ENCODE results near the gene NEGR1. TPM values are rescaled to one million over a fixed set of nuclear protein-coding genes. Genes with fewer than 3 reads are reported as not detected.

NEGR1 gene
- total and polyA plus RNA-seq, 4 donors: 0.08 to 0.14 (median 0.12) TPM; not detected in 1

DNA sequence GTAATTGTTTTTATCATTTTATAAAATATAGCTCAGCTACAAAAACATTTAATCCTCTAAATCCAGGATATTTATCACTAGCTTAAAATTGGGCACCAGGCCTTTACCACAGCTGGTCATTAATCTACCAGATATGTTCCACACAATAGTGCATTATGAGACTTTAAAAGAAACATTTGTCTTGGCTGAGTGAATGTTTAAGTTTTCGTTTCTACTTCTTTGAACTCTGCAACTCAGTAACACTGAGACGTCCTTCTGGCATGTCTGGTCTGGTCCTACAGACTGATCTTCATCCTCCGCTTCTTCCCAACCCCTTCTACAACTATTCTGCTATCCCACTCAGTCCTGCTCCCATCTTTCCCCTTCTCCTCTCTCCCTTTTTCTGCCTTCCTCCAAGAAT, 296.2 kb downstream of the NEGR1 start:
- 75% methylated on average over 3 of the region's 3 CpGs for WGBS
- Histone ChIP-seq H3K9me3 (ENCODE audit: control insufficient read depth in 4 of 4, low read length in 3 of 4) (no peaks in the 10 kb centered on the region), H3K27me3 (ENCODE audit: control insufficient read depth in 4 of 4, insufficient read depth in 4 of 4, low read length in 3 of 4) (no peaks in the 10 kb centered on the region), H3K27ac (ENCODE audit: low read depth in 1 of 2, low read length in 2 of 2) (no peak overlapping the region), H3K4me3 (ENCODE audit: low read depth in 1 of 3, low read length in 3 of 3) (no peak overlapping the region), H3K36me3 (ENCODE audit: control insufficient read depth in 4 of 4, insufficient read depth in 3 of 4, low read depth in 1 of 4, low read length in 3 of 4) (no peaks in the 10 kb centered on the region), H3K9ac (ENCODE audit: low read depth in 1 of 2, low read length in 2 of 2) (no peak overlapping the region), H3K4me1 (ENCODE audit: control insufficient read depth in 4 of 4, insufficient read depth in 4 of 4, low read length in 3 of 4) (no peaks in the 10 kb centered on the region)
- no peak for DNase-seq (ENCODE audit: low spot score)
- TF ChIP-seq FOXA1 (IDR thresholded peaks at IDR 0.05) (no peak), RAD21 (IDR thresholded peaks at IDR 0.05) (no peak), FOXA2 (IDR thresholded peaks at IDR 0.05) (no peak)
- TF ChIP-seq, protein P1, sequence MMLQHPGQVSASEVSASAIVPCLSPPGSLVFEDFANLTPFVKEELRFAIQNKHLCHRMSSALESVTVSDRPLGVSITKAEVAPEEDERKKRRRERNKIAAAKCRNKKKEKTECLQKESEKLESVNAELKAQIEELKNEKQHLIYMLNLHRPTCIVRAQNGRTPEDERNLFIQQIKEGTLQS (IDR thresholded peaks at IDR 0.05): no peak

DNA sequence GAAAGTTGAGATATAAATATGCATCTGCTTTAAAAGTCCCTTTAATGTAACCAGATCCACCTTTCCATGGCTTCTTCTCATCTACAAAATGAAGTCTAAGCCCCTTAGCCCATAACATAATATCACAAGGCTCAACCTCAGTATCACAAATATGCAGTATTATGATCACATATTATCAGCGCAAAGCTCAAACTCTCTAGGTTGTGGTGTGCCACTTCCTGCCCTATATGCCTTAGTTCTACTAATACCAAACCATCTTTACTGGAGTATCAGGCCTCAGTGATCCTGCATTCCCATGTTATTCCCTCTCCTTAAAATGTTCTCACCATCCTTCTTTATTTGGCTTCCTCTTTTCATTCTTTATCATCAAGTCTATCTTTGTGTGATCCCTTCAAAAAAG, 301.8 kb downstream of the NEGR1 start:
- TF ChIP-seq SP1 (IDR thresholded peaks at IDR 0.05) (no peak), NR2F2 (IDR thresholded peaks at IDR 0.05) (no peak), FOXA1 (IDR thresholded peaks at IDR 0.05) (no peak), RAD21 (IDR thresholded peaks at IDR 0.05) (no peak), YY1 (IDR thresholded peaks at IDR 0.05) (no peak), RXRA (IDR thresholded peaks at IDR 0.05) (no peak), EGR1 (IDR thresholded peaks at IDR 0.05; ENCODE audit: low read depth in 2 of 2) (no peak)
- Histone ChIP-seq H3K27ac (ENCODE audit: low read depth in 1 of 2, low read length in 2 of 2) (no peak overlapping the region), H3K36me3 (ENCODE audit: control insufficient read depth in 4 of 4, insufficient read depth in 3 of 4, low read depth in 1 of 4, low read length in 3 of 4) (no peaks in the 10 kb centered on the region), H3K4me3 (ENCODE audit: low read depth in 1 of 3, low read length in 3 of 3) (no peak overlapping the region), H3K9me3 (ENCODE audit: control insufficient read depth in 4 of 4, low read length in 3 of 4) (no peaks in the 10 kb centered on the region), H3K4me1 (ENCODE audit: control insufficient read depth in 4 of 4, insufficient read depth in 4 of 4, low read length in 3 of 4) (no peaks in the 10 kb centered on the region), H3K27me3 (ENCODE audit: control insufficient read depth in 4 of 4, insufficient read depth in 4 of 4, low read length in 3 of 4) (no peaks in the 10 kb centered on the region), H3K9ac (ENCODE audit: low read depth in 1 of 2, low read length in 2 of 2) (no peak overlapping the region)
- DNase-seq (ENCODE audit: low spot score): no peak
- WGBS: 85% methylated on average over 1 of the region's 1 CpG

DNA sequence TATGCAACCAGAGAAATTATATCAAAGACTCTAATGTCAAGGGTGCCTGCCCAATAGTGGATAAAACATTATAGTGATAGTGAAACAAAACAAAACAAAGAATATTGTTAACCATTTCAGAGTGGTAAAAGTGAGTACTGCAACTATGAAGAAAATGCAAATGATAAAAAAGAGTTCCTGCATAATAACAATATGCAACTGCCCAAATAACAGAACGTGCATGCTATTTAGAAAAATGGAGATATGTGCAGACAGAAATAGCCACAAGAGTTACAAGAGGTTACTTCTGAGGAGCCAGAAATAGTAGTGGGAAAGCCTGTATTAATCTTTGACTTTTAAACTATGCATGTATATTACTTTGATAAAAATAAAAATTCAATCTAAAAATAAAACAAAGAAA, 302.5 kb downstream of the NEGR1 start:
- TF ChIP-seq, protein P1 (IDR thresholded peaks at IDR 0.05): no peak
- no peak for TF ChIP-seq SP1 (IDR thresholded peaks at IDR 0.05)
- TF ChIP-seq YY1 (IDR thresholded peaks at IDR 0.05): no peak
- no peak for TF ChIP-seq GABPA (IDR thresholded peaks at IDR 0.05 in 1 of 2, conservative IDR thresholded peaks at IDR 0.05 in 1 of 2)
- TF ChIP-seq JUND (IDR thresholded peaks at IDR 0.05): no peak
- TF ChIP-seq, protein P2, sequence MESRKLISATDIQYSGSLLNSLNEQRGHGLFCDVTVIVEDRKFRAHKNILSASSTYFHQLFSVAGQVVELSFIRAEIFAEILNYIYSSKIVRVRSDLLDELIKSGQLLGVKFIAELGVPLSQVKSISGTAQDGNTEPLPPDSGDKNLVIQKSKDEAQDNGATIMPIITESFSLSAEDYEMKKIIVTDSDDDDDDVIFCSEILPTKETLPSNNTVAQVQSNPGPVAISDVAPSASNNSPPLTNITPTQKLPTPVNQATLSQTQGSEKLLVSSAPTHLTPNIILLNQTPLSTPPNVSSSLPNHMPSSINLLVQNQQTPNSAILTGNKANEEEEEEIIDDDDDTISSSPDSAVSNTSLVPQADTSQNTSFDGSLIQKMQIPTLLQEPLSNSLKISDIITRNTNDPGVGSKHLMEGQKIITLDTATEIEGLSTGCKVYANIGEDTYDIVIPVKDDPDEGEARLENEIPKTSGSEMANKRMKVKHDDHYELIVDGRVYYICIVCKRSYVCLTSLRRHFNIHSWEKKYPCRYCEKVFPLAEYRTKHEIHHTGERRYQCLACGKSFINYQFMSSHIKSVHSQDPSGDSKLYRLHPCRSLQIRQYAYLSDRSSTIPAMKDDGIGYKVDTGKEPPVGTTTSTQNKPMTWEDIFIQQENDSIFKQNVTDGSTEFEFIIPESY (IDR thresholded peaks at IDR 0.05): no peak
- no peak for TF ChIP-seq NR2F2 (IDR thresholded peaks at IDR 0.05)
- TF ChIP-seq, protein P3, sequence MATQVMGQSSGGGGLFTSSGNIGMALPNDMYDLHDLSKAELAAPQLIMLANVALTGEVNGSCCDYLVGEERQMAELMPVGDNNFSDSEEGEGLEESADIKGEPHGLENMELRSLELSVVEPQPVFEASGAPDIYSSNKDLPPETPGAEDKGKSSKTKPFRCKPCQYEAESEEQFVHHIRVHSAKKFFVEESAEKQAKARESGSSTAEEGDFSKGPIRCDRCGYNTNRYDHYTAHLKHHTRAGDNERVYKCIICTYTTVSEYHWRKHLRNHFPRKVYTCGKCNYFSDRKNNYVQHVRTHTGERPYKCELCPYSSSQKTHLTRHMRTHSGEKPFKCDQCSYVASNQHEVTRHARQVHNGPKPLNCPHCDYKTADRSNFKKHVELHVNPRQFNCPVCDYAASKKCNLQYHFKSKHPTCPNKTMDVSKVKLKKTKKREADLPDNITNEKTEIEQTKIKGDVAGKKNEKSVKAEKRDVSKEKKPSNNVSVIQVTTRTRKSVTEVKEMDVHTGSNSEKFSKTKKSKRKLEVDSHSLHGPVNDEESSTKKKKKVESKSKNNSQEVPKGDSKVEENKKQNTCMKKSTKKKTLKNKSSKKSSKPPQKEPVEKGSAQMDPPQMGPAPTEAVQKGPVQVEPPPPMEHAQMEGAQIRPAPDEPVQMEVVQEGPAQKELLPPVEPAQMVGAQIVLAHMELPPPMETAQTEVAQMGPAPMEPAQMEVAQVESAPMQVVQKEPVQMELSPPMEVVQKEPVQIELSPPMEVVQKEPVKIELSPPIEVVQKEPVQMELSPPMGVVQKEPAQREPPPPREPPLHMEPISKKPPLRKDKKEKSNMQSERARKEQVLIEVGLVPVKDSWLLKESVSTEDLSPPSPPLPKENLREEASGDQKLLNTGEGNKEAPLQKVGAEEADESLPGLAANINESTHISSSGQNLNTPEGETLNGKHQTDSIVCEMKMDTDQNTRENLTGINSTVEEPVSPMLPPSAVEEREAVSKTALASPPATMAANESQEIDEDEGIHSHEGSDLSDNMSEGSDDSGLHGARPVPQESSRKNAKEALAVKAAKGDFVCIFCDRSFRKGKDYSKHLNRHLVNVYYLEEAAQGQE (IDR thresholded peaks at IDR 0.05): no peak
- TF ChIP-seq FOXA2 (IDR thresholded peaks at IDR 0.05): no peak
- TF ChIP-seq RAD21 (IDR thresholded peaks at IDR 0.05): no peak
- TF ChIP-seq, protein P4, sequence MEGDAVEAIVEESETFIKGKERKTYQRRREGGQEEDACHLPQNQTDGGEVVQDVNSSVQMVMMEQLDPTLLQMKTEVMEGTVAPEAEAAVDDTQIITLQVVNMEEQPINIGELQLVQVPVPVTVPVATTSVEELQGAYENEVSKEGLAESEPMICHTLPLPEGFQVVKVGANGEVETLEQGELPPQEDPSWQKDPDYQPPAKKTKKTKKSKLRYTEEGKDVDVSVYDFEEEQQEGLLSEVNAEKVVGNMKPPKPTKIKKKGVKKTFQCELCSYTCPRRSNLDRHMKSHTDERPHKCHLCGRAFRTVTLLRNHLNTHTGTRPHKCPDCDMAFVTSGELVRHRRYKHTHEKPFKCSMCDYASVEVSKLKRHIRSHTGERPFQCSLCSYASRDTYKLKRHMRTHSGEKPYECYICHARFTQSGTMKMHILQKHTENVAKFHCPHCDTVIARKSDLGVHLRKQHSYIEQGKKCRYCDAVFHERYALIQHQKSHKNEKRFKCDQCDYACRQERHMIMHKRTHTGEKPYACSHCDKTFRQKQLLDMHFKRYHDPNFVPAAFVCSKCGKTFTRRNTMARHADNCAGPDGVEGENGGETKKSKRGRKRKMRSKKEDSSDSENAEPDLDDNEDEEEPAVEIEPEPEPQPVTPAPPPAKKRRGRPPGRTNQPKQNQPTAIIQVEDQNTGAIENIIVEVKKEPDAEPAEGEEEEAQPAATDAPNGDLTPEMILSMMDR (IDR thresholded peaks at IDR 0.05; ENCODE audit: low read depth, low read length, missing input control): no peak
- TF ChIP-seq, protein P5, sequence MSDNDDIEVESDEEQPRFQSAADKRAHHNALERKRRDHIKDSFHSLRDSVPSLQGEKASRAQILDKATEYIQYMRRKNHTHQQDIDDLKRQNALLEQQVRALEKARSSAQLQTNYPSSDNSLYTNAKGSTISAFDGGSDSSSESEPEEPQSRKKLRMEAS (IDR thresholded peaks at IDR 0.05): no peak
- no peak for TF ChIP-seq RXRA (IDR thresholded peaks at IDR 0.05)
- Histone ChIP-seq H3K9me3 (ENCODE audit: control insufficient read depth in 4 of 4, low read length in 3 of 4) (no peaks in the 10 kb centered on the region), H3K4me3 (ENCODE audit: low read depth in 1 of 3, low read length in 3 of 3) (no peak overlapping the region), H3K9ac (ENCODE audit: low read depth in 1 of 2, low read length in 2 of 2) (no peak overlapping the region), H3K27ac (ENCODE audit: low read depth in 1 of 2, low read length in 2 of 2) (no peak overlapping the region), H3K4me1 (ENCODE audit: control insufficient read depth in 4 of 4, insufficient read depth in 4 of 4, low read length in 3 of 4) (no peaks in the 10 kb centered on the region), H3K36me3 (ENCODE audit: control insufficient read depth in 4 of 4, insufficient read depth in 3 of 4, low read depth in 1 of 4, low read length in 3 of 4) (no peaks in the 10 kb centered on the region), H3K27me3 (ENCODE audit: control insufficient read depth in 4 of 4, insufficient read depth in 4 of 4, low read length in 3 of 4) (no peaks in the 10 kb centered on the region)
- no peak for DNase-seq (ENCODE audit: low spot score)
- WGBS: 87% methylated on average over 1 of the region's 1 CpG
